Adipose tissue (tissue), 3 donors: ENCODE results near the gene TAF4B. TPM values are rescaled to one million over a fixed set of nuclear protein-coding genes. Genes with fewer than 3 reads are reported as not detected.
"Not testable (repeated sequence)": the region's sequence is repeated elsewhere in the genome, so short reads cannot be mapped to it uniquely, and the experiment has no call there.

Source experiments
- H3K27ac ChIP-seq: one replicate; pipeline ENCODE4 v1.5.1; 2013; ENCODE audit warnings: low read depth, low read length
- WGBS, 3 donors: extraction: QIAGEN DNeasy Blood & Tissue Kit; methylation state at CpG; one replicate each; pipeline ENCODE4 v1.1.7; 2013; 5-methylcytosine and 5-hydroxymethylcytosine counted together
- polyA plus RNA-seq, 3 donors: library from polyadenylated mRNA; stranded (reverse); fragments of 200-250 nt; gene quantifications; one replicate each; pipeline ENCODE4 v1.2.3, GENCODE V29; 2013
- donor health status: healthy with polysubstance abuse.
- donor health status: Bipolar disorder and iron deficiency.
- donor health status: healthy.

Gene TAF4B
- polyA plus RNA-seq, 3 donors: 1.9 to 3.9 (median 2.0) TPM

GRCh38 chr18:26342646-26343045, 116.4 kb downstream of the TAF4B start:
- H3K27ac ChIP-seq: no peak overlapping the region

DNA sequence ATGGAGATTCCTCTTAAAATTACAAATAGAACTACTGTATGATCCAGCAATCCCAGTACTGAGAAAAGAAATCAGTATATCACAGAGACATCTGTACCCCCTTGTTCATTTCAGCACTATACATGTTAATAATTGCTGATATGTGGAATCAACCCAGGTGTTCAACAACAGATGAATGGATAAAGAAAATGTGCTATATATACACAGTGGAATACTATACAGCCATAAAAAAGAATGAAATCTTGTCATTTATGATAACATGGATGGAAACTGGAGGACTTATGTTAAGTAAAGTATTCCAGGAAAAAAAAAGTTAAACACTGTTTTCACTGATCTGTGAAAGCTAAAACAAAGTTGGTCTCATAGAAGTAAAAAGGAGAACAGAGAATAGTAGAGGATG, 124.7 kb downstream of the TAF4B start:
- H3K27ac ChIP-seq: no peak overlapping the region

DNA sequence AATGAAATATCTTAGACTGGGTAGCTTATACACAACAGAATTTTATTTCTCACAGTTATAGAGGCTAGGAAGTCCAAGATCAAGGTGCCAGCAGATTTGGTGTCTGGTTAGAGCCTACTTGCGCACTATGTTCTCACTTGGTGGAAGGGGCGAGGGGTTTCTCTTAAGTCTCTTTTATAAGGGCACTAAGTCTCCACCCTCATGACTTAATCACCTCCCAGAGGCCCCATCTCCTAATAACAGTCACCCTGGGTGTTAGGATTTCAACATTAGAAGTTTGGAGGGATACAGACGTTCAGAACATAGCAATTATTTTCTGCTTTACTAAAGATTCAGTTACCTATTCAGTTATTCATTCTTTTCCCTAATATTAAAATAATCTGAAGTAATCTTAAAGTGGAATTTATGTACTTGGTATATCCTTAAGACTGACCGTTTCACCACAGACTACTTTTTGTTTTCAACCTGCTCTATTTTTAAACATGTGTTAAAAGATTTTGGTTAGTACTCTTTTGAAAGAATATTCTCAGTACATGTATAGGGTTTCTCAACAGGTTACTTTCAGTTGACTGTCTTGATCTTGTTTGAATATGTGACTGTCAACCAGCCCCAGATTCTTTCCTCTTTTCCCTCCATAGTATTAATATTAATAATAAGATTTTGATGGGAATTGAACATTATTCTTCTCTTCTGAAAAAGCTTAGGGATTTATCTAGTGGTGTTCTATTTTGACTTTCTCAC, 130.0 kb downstream of the TAF4B start:
- H3K27ac ChIP-seq: no peak overlapping the region
- WGBS, 3 donors: 83 to 91% (median 85%) methylated on average over 4 of the region's 4 CpGs

DNA sequence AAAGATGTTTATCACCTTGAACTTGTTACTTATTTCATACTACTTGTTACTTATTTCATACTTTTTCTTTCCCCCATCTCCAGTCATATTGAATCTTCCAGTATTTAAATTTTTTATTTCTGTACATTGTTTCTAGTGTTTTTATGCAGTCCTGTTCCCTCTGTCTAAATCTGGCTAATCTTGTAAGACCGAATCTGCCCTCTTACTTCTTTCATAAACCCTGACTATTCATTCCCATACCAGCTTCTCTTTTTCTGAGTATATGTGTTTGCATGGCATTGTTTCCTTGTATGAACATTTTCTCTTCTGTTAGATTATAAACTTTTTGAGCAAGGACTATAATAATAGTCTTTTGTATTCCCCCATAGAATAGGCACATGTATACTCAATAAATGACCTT, 131.7 kb downstream of the TAF4B start:
- H3K27ac ChIP-seq: no peak overlapping the region
- 87 to 95% (median 87%) methylated on average over 1 of the region's 1 CpG for WGBS, 3 donors

DNA sequence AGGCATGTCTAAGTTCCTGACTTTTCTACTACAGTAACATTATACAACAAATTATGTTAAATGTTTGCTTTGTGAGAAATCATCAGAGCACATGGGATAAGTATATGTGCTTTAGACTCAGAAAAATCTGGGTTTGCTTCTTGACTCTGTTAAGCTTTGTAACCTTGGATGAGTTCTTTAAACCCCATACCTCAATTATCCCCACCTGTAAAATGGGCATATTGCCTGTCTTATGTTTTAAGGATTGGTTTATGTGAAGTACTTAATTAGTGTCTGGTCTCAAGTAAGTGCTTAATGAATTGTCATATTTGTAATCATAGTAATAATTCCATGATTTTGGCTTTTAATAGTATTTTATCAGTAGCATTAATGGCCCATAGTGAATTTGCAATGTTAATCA, 135.8 kb downstream of the TAF4B start:
- no peak overlapping the region for H3K27ac ChIP-seq

DNA sequence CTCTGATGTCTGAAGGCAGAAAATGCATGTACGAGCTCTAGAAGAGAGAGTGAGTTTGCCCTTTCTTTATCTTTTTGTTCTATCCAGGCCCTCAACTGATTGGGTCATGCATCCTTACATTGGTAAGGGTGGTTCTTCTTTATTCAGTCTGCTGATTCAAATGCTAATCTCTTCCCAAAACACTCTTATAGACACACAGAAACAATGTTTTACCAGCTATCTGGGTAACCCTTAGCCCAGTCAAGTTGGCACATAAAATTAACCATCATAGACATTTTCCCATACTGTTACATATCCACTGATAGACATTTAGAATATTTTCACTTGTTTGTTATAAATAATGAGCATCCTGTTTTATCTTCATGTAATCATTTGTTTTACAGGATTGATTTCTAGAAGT, 141.2 kb downstream of the TAF4B start:
- WGBS, 3 donors: 95 to 100% (median 100%) methylated on average over 1 of the region's 1 CpG

GRCh38 chr18:26370037-26370436, 143.8 kb downstream of the TAF4B start:
- no peak overlapping the region for H3K27ac ChIP-seq
- 94 to 98% (median 95%) methylated on average over 1 of the region's 1 CpG for WGBS, 3 donors

More for the DNA sequence above, 141.2 kb downstream of the TAF4B start:
- no peak overlapping the region for H3K27ac ChIP-seq

- 97 to 100% (median 97%) methylated on average over 1 of the region's 1 CpG for WGBS, 3 donors
Measured at GRCh38 chr18:26376105-26376504, 149.9 kb downstream of the TAF4B start.

DNA sequence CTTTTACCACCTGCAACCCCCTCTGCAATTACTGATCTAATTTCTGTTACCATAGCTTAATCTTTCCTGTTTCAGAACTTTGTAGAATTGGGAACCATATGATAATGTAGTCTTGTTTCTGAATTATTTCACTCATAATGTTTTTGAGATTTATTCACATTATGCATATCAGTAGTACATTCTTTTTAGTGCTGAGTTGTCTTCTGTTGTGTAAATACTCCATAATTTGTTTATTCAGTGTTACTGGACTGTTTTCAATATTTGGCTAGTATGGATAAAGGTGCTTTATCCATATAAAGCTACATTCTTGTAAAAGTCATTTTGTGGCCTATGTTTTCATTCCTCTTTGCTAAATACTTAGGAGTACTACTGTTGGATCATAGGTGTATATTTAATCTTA, 152.5 kb downstream of the TAF4B start:
- H3K27ac ChIP-seq: no peak overlapping the region

More at GRCh38 chr18:26376105-26376504, 149.9 kb downstream of the TAF4B start:
- H3K27ac ChIP-seq: no peak overlapping the region

DNA sequence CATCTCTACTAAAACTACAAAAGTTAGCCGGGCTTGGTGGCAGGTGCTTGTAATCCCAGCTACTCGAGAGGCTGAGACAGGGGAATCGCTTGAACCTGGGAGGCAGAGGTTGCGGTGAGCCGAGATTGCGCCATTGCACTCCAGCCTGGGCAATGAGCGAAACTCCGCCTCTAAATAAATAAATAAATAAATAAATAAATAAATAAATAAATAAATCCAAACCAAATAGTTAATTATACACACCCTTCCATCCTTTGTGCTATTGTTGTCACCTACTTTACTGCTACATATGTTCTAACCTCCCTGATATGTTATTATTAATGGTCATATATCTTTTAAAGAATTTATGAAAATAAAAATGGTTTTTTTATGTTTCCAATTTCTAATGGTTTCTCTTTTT, 155.3 kb downstream of the TAF4B start:
- 91 to 99% (median 96%) methylated on average over 8 of the region's 8 CpGs for WGBS, 3 donors
- H3K27ac ChIP-seq: not testable (repeated sequence)

DNA sequence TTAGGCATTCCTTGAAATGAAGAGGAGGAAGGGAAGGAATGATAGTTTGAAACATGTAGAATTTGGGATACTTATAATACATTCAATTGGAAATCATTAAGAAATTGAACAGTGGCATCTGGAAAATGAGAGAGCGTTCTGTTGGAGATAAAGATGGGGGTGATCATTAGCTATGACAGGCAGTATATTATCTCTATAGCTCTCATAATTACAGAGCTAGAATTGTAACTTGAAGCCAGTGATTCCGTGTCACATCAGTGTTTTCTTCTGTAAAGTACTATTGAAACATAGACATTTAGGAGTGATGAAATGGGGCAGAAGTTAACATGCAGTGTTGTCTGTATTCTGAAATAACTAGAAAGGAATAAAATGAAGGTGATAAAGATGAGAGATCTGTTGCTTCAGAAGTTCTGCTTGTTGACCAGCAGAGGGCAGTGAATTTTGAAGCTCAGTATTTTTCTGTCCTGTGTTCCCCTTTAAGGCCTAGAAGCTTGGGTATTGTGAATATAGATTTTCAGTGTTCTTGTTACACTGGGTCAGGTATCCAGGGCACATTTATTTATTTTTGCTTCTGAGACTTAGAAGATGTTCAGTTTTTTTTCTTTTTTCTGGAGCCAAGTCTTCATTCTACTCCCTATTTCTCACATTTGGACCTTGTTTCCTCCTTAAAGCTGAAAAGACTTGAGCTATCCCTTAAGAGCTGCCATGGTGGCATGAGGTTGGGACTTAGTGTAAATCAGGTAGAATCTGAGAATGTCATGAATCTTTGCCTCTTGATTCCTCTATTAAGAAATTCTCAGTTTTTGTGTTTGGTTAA, 157.4 kb downstream of the TAF4B start:
- H3K27ac ChIP-seq: no peak overlapping the region
- 19 to 39% (median 34%) methylated on average over 2 of the region's 2 CpGs for WGBS, 3 donors

DNA sequence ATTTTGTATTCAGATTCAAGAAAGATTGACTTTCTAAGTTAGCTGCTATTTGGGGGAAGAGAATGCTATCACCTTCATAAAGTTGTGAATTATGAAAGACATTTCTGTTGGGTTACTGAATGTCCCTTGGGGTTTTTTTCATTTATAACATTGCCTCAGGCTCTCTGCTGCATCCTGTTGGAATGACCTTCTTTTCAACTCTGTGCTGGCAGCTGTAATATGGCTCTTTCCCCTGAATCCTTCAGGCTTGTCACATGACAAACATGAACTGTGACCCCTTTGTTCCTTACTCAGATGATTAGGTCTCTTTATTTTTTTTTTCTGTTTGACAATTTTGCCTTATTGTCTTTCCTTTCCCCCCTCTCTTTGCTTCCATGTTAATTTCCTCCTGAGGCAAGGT, 159.8 kb downstream of the TAF4B start:
- no peak overlapping the region for H3K27ac ChIP-seq

DNA sequence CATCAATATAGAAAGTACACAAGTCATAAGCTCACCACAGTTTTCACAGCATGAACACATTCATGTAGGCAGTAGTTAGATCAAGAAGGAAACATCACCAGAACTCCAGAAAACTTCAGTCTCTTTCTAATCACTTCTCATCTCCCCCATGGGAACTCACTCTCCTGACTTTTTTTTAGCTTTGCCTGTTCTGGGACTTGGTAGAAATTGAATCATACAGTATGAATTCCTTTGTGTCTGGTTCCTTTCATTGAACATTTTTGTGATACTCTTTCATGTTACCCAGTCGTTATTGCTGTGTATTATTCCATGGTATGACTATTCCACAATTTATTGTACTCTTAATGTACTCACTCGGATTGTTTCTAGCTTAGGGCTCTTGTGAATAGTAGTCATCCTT, 160.2 kb downstream of the TAF4B start:
- 67 to 79% (median 73%) methylated on average over 2 of the region's 2 CpGs for WGBS, 3 donors
- H3K27ac ChIP-seq: no peak overlapping the region

GRCh38 chr18:26394047-26394654, 167.9 kb downstream of the TAF4B start:
- H3K27ac ChIP-seq: no peak overlapping the region
- 65 to 79% (median 71%) methylated on average over 5 of the region's 5 CpGs for WGBS, 3 donors

- WGBS, 3 donors: 94 to 99% (median 95%) methylated on average over 4 of the region's 4 CpGs
- H3K27ac ChIP-seq: no peak overlapping the region
Measured at GRCh38 chr18:26397019-26397418, 170.8 kb downstream of the TAF4B start.

DNA sequence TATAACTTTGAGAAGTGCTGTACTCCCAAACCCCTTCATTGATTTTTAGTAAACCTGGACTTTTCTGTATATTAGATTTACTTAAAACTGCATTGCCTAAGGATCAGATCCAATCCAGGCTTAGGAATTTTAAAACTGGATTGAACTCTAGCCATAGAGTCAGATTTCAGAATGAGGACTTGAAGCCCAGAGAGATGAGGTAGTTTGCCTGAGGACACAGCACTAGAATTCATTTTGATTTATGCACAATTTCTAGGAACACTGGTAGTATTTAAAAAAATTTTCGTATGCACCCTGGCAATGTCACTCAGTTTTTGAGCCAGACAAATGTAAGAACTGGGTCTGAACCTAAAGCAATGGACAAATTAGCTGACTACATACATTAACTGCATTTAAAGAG, 177.2 kb downstream of the TAF4B start:
- H3K27ac ChIP-seq: no peak overlapping the region
- WGBS, 3 donors: 43 to 62% (median 54%) methylated on average over 1 of the region's 1 CpG

DNA sequence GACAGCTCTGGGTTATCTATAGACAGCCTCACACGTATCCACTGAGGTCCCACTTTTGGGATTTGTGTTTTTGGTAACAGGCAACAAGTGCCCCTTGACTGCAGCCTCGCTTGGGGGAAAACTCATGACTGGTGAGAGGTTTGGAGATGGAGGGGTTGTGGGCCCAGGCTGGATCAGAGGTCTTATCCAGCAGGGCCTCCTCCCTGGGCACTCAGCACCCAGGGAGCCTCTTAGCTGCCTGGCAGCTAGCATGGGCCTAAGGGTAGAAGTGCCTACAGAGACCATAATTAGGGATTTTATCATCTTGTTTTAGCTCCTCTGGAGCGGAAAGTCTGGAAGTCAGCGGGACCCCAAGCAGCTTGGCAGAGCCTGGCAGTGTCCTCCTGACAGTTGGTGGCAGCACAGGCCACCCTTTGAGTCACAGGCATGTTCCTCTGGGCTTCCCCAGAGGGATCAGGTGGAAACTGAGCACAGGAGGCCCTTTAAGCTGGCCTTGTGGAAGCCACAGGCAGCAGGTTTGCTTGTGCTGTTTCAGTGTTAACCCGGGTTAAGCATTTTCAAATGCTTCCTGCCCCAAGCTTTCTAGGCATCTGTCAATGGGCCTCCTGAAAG, 179.1 kb downstream of the TAF4B start:
- no peak overlapping the region for H3K27ac ChIP-seq
- WGBS, 3 donors: 49 to 67% (median 66%) methylated on average over 5 of the region's 5 CpGs

- 87 to 88% (median 87%) methylated on average over 12 of the region's 12 CpGs for WGBS, 3 donors
- H3K27ac ChIP-seq: no peak overlapping the region
Measured at GRCh38 chr18:26406324-26406723, 180.1 kb downstream of the TAF4B start.

- H3K27ac ChIP-seq: no peak overlapping the region
- WGBS, 3 donors: 80 to 84% (median 80%) methylated on average over 15 of the region's 15 CpGs
Measured at GRCh38 chr18:26406854-26407517, 180.7 kb downstream of the TAF4B start.
